ENCODE data around the gene ADAMTS12.
A peak's percentile ranks its signal among the peaks of the same experiment; 100 is the strongest.

ADAMTS12 gene

GRCh38 chr5:33905381-33905780, 13.6 kb upstream of the ADAMTS12 start:
- H3K9me3 ChIP-seq (ENCODE audit: control insufficient read depth, low read length): peaks cover 31% of the 10 kb centered on the region

GRCh38 chr5:33903118-33903517, 11.3 kb upstream of the ADAMTS12 start:
- H3K9ac ChIP-seq (ENCODE audit: low read length): no peak overlapping the region
- WGBS: 95% methylated on average over 2 of the region's 2 CpGs
- peaks cover 27% of the 10 kb centered on the region for H3K9me3 ChIP-seq (ENCODE audit: control insufficient read depth, low read length)
- no peak overlapping the region for H3K14ac ChIP-seq (ENCODE audit: low read length in 2 of 2)
- no peak for DNase-seq
- H2BK15ac ChIP-seq (ENCODE audit: low read depth, poor library complexity, severe bottlenecking): no peak overlapping the region
- no peaks in the 10 kb centered on the region for H3K79me1 ChIP-seq (replicated peaks; ENCODE audit: low read length, poor library complexity, severe bottlenecking)
- H4K91ac ChIP-seq (ENCODE audit: low read length): no peak overlapping the region
- H2BK12ac ChIP-seq (ENCODE audit: low read length in 2 of 2): peak overlapping the region in 1 of 2 experiments; percentile 15
- no peak overlapping the region for H3K27ac ChIP-seq (ENCODE audit: low read length, poor library complexity, severe bottlenecking)
- H3K36me3 ChIP-seq (ENCODE audit: control insufficient read depth in 1 of 2, insufficient read depth in 2 of 2, low read depth in 1 of 2, low read length in 2 of 2): no peaks in the 10 kb centered on the region
- no peak overlapping the region for H2AFZ ChIP-seq (ENCODE audit: low read depth, low read length)
- no peak overlapping the region for H2BK5ac ChIP-seq (ENCODE audit: low read depth, low read length, poor library complexity, severe bottlenecking)
- no peak overlapping the region for H2AK5ac ChIP-seq (ENCODE audit: low read length, severe bottlenecking)
- H3K27me3 ChIP-seq (ENCODE audit: control insufficient read depth in 1 of 2, insufficient read depth in 1 of 2, low read length in 2 of 2): no peaks in the 10 kb centered on the region
- H3K4me3 ChIP-seq (ENCODE audit: insufficient read depth in 1 of 2, low read depth in 1 of 2, low read length in 2 of 2): no peak overlapping the region
- H3K18ac ChIP-seq (ENCODE audit: low read depth in 1 of 2, low read length in 2 of 2): no peak overlapping the region
- H3K23ac ChIP-seq (ENCODE audit: low read length in 2 of 2): no peak overlapping the region
- H3K4ac ChIP-seq (ENCODE audit: low read depth in 1 of 2, low read length in 2 of 2): no peak overlapping the region
- no peaks in the 10 kb centered on the region for H3K4me1 ChIP-seq (ENCODE audit: control insufficient read depth, insufficient read depth, low read depth, low read length)
- no peak overlapping the region for H3K4me2 ChIP-seq (ENCODE audit: low read length, poor library complexity, severe bottlenecking)
- no peak overlapping the region for H4K8ac ChIP-seq (ENCODE audit: low read length)
- no peak overlapping the region for H2BK120ac ChIP-seq (ENCODE audit: low read depth, low read length)

More at GRCh38 chr5:33905381-33905780, 13.6 kb upstream of the ADAMTS12 start:
- no peaks in the 10 kb centered on the region for H3K27me3 ChIP-seq (ENCODE audit: control insufficient read depth in 1 of 2, insufficient read depth in 1 of 2, low read length in 2 of 2)
- H3K36me3 ChIP-seq (ENCODE audit: control insufficient read depth in 1 of 2, insufficient read depth in 2 of 2, low read depth in 1 of 2, low read length in 2 of 2): no peaks in the 10 kb centered on the region
- H2AK5ac ChIP-seq (ENCODE audit: low read length, severe bottlenecking): no peak overlapping the region
- DNase-seq: peak; percentile 63
- no peak overlapping the region for H3K4me2 ChIP-seq (ENCODE audit: low read length, poor library complexity, severe bottlenecking)
- H2BK15ac ChIP-seq (ENCODE audit: low read depth, poor library complexity, severe bottlenecking): no peak overlapping the region
- WGBS: 80% methylated on average over 1 of the region's 1 CpG
- H2AFZ ChIP-seq (ENCODE audit: low read depth, low read length): no peak overlapping the region
- H3K23ac ChIP-seq (ENCODE audit: low read length in 2 of 2): no peak overlapping the region
- H2BK5ac ChIP-seq (ENCODE audit: low read depth, low read length, poor library complexity, severe bottlenecking): no peak overlapping the region
- H2BK120ac ChIP-seq (ENCODE audit: low read depth, low read length): no peak overlapping the region
- no peaks in the 10 kb centered on the region for H3K4me1 ChIP-seq (ENCODE audit: control insufficient read depth, insufficient read depth, low read depth, low read length)
- H3K4ac ChIP-seq (ENCODE audit: low read depth in 1 of 2, low read length in 2 of 2): no peak overlapping the region
- H3K27ac ChIP-seq (ENCODE audit: low read length, poor library complexity, severe bottlenecking): no peak overlapping the region
- no peak overlapping the region for H3K9ac ChIP-seq (ENCODE audit: low read length)
- no peak overlapping the region for H3K18ac ChIP-seq (ENCODE audit: low read depth in 1 of 2, low read length in 2 of 2)
- no peak overlapping the region for H2BK12ac ChIP-seq (ENCODE audit: low read length in 2 of 2)
- H3K79me1 ChIP-seq (replicated peaks; ENCODE audit: low read length, poor library complexity, severe bottlenecking): no peaks in the 10 kb centered on the region
- no peak overlapping the region for H3K14ac ChIP-seq (ENCODE audit: low read length in 2 of 2)
- H3K4me3 ChIP-seq (ENCODE audit: insufficient read depth in 1 of 2, low read depth in 1 of 2, low read length in 2 of 2): no peak overlapping the region
- no peak overlapping the region for H4K8ac ChIP-seq (ENCODE audit: low read length)
- H4K91ac ChIP-seq (ENCODE audit: low read length): no peak overlapping the region

- H3K36me3 ChIP-seq (ENCODE audit: control insufficient read depth in 1 of 2, insufficient read depth in 2 of 2, low read depth in 1 of 2, low read length in 2 of 2): no peaks in the 10 kb centered on the region
- no peak overlapping the region for H3K4me3 ChIP-seq (ENCODE audit: insufficient read depth in 1 of 2, low read depth in 1 of 2, low read length in 2 of 2)
- H3K23ac ChIP-seq (ENCODE audit: low read length in 2 of 2): no peak overlapping the region
- peaks cover 9% of the 10 kb centered on the region for H3K9me3 ChIP-seq (ENCODE audit: control insufficient read depth, low read length)
- H3K14ac ChIP-seq (ENCODE audit: low read length in 2 of 2): no peak overlapping the region
- no peak overlapping the region for H2BK15ac ChIP-seq (ENCODE audit: low read depth, poor library complexity, severe bottlenecking)
- no peak overlapping the region for H2BK12ac ChIP-seq (ENCODE audit: low read length in 2 of 2)
- no peak overlapping the region for H3K18ac ChIP-seq (ENCODE audit: low read depth in 1 of 2, low read length in 2 of 2)
- H3K79me1 ChIP-seq (replicated peaks; ENCODE audit: low read length, poor library complexity, severe bottlenecking): no peaks in the 10 kb centered on the region
- H3K4ac ChIP-seq (ENCODE audit: low read depth in 1 of 2, low read length in 2 of 2): no peak overlapping the region
- H3K4me2 ChIP-seq (ENCODE audit: low read length, poor library complexity, severe bottlenecking): no peak overlapping the region
- no peak overlapping the region for H2AFZ ChIP-seq (ENCODE audit: low read depth, low read length)
- no peak overlapping the region for H2AK5ac ChIP-seq (ENCODE audit: low read length, severe bottlenecking)
- H2BK120ac ChIP-seq (ENCODE audit: low read depth, low read length): no peak overlapping the region
- 90% methylated on average over 1 of the region's 1 CpG for WGBS
- H3K9ac ChIP-seq (ENCODE audit: low read length): no peak overlapping the region
- no peaks in the 10 kb centered on the region for H3K27me3 ChIP-seq (ENCODE audit: control insufficient read depth in 1 of 2, insufficient read depth in 1 of 2, low read length in 2 of 2)
- no peak overlapping the region for H4K8ac ChIP-seq (ENCODE audit: low read length)
- no peak overlapping the region for H3K27ac ChIP-seq (ENCODE audit: low read length, poor library complexity, severe bottlenecking)
- H4K91ac ChIP-seq (ENCODE audit: low read length): no peak overlapping the region
- H3K4me1 ChIP-seq (ENCODE audit: control insufficient read depth, insufficient read depth, low read depth, low read length): no peaks in the 10 kb centered on the region
- no peak overlapping the region for H2BK5ac ChIP-seq (ENCODE audit: low read depth, low read length, poor library complexity, severe bottlenecking)
- DNase-seq: peak; percentile 38
Observed at GRCh38 chr5:33901156-33901555, 9.4 kb upstream of the ADAMTS12 start.

- peaks cover 2% of the 10 kb centered on the region for H3K79me1 ChIP-seq (replicated peaks; ENCODE audit: low read length, poor library complexity, severe bottlenecking)
- no peak overlapping the region for H3K9ac ChIP-seq (ENCODE audit: low read length)
- H3K27ac ChIP-seq (ENCODE audit: low read length, poor library complexity, severe bottlenecking): peak overlapping the region; percentile 50
- H3K9me3 ChIP-seq (ENCODE audit: control insufficient read depth, low read length): no peaks in the 10 kb centered on the region
- no peaks in the 10 kb centered on the region for H3K36me3 ChIP-seq (ENCODE audit: control insufficient read depth in 1 of 2, insufficient read depth in 2 of 2, low read depth in 1 of 2, low read length in 2 of 2)
- peaks cover 7% of the 10 kb centered on the region for H3K4me1 ChIP-seq (ENCODE audit: control insufficient read depth, insufficient read depth, low read depth, low read length)
- H2BK12ac ChIP-seq (ENCODE audit: low read length in 2 of 2): no peak overlapping the region
- DNase-seq: peak; percentile 52
- H2BK15ac ChIP-seq (ENCODE audit: low read depth, poor library complexity, severe bottlenecking): no peak overlapping the region
- no peaks in the 10 kb centered on the region for H3K27me3 ChIP-seq (ENCODE audit: control insufficient read depth in 1 of 2, insufficient read depth in 1 of 2, low read length in 2 of 2)
- no peak overlapping the region for H3K14ac ChIP-seq (ENCODE audit: low read length in 2 of 2)
- no peak overlapping the region for H3K4me2 ChIP-seq (ENCODE audit: low read length, poor library complexity, severe bottlenecking)
- no peak overlapping the region for H3K18ac ChIP-seq (ENCODE audit: low read depth in 1 of 2, low read length in 2 of 2)
- no peak overlapping the region for H4K8ac ChIP-seq (ENCODE audit: low read length)
- H4K91ac ChIP-seq (ENCODE audit: low read length): no peak overlapping the region
- H2AK5ac ChIP-seq (ENCODE audit: low read length, severe bottlenecking): no peak overlapping the region
- no peak overlapping the region for H2BK120ac ChIP-seq (ENCODE audit: low read depth, low read length)
- no peak overlapping the region for H3K4me3 ChIP-seq (ENCODE audit: insufficient read depth in 1 of 2, low read depth in 1 of 2, low read length in 2 of 2)
- no peak overlapping the region for H2BK5ac ChIP-seq (ENCODE audit: low read depth, low read length, poor library complexity, severe bottlenecking)
- H3K4ac ChIP-seq (ENCODE audit: low read depth in 1 of 2, low read length in 2 of 2): no peak overlapping the region
- H2AFZ ChIP-seq (ENCODE audit: low read depth, low read length): no peak overlapping the region
- WGBS: 98% methylated on average over 1 of the region's 1 CpG
- H3K23ac ChIP-seq (ENCODE audit: low read length in 2 of 2): no peak overlapping the region
Observed at GRCh38 chr5:33894566-33894965, 2.8 kb upstream of the ADAMTS12 start.

Measured in mesenchymal stem cell (in vitro differentiated cells and primary cell).